ENCODE results near the gene PHF21A. TPM values are rescaled to one million over a fixed set of nuclear protein-coding genes. Genes with fewer than 3 reads are reported as not detected.

PHF21A gene
- total RNA-seq, 4 donors from 2014 or later, result 30.4 to 58.5 (median 49.4) TPM

DNA sequence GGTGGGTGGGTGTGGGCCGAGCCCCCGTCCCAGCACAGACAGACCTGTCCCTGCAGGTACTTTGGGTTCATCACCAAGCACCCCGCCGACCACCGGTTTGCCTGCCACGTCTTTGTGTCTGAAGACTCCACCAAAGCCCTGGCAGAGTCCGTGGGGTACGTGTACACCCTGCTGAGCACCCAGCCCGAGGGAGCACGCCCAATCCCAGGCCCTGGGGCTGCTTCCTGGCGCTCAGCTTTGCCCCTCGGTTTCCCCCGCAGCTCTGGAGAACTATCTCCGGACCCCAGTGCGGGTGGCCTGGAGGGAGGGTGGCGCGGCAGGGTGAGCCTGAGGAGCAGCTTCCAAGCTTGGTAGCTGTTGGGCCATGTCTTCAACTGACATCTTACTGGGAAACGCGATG lies 216.2 kb downstream of the PHF21A start:
- TF ChIP-seq POLR2A (IDR thresholded peaks at IDR 0.05) (no peak), EP300 (IDR thresholded peaks at IDR 0.05) (no peak)
- TF ChIP-seq, protein P1, sequence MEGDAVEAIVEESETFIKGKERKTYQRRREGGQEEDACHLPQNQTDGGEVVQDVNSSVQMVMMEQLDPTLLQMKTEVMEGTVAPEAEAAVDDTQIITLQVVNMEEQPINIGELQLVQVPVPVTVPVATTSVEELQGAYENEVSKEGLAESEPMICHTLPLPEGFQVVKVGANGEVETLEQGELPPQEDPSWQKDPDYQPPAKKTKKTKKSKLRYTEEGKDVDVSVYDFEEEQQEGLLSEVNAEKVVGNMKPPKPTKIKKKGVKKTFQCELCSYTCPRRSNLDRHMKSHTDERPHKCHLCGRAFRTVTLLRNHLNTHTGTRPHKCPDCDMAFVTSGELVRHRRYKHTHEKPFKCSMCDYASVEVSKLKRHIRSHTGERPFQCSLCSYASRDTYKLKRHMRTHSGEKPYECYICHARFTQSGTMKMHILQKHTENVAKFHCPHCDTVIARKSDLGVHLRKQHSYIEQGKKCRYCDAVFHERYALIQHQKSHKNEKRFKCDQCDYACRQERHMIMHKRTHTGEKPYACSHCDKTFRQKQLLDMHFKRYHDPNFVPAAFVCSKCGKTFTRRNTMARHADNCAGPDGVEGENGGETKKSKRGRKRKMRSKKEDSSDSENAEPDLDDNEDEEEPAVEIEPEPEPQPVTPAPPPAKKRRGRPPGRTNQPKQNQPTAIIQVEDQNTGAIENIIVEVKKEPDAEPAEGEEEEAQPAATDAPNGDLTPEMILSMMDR (IDR thresholded peaks at IDR 0.05), result no peak
- Histone ChIP-seq H3K27ac (peak overlapping the region in 1 of 4 donors; percentile 27), H3K27me3 (no peaks in the 10 kb centered on the region), H3K9me3 (no peaks in the 10 kb centered on the region), H3K4me1 (peaks cover 0 to 33% (median 9%) of the 10 kb centered on the region in 4 donors), H3K4me3 (no peak overlapping the region), H3K36me3 (peaks cover 0 to 54% (median 4%) of the 10 kb centered on the region in 3 donors)
- WGBS, 2 donors, result 91 to 95% methylated on average over 17 to 19 of the region's 19 CpGs
- no peak for DNase-seq (ENCODE audit: low spot score in 2 of 2)

GRCh38 chr11:45904309-45904915 lies 216.8 kb downstream of the PHF21A start:
- H3K9me3 ChIP-seq, result no peaks in the 10 kb centered on the region
- H3K4me3 ChIP-seq, result no peak overlapping the region
- H3K27me3 ChIP-seq, result no peaks in the 10 kb centered on the region
- TF ChIP-seq POLR2A (IDR thresholded peaks at IDR 0.05) (no peak), EP300 (IDR thresholded peaks at IDR 0.05) (no peak)
- TF ChIP-seq, protein P1 (IDR thresholded peaks at IDR 0.05), result no peak
- WGBS, 2 donors, result 81 to 91% methylated on average over 13 to 15 of the region's 15 CpGs
- no peak for DNase-seq (ENCODE audit: low spot score in 2 of 2)
- peaks cover 0 to 47% (median 4%) of the 10 kb centered on the region in 3 donors for H3K36me3 ChIP-seq
- peaks cover 0 to 36% (median 11%) of the 10 kb centered on the region in 4 donors for H3K4me1 ChIP-seq
- peak overlapping the region in 2 of 4 donors; percentile 82 to 90 for H3K27ac ChIP-seq

DNA sequence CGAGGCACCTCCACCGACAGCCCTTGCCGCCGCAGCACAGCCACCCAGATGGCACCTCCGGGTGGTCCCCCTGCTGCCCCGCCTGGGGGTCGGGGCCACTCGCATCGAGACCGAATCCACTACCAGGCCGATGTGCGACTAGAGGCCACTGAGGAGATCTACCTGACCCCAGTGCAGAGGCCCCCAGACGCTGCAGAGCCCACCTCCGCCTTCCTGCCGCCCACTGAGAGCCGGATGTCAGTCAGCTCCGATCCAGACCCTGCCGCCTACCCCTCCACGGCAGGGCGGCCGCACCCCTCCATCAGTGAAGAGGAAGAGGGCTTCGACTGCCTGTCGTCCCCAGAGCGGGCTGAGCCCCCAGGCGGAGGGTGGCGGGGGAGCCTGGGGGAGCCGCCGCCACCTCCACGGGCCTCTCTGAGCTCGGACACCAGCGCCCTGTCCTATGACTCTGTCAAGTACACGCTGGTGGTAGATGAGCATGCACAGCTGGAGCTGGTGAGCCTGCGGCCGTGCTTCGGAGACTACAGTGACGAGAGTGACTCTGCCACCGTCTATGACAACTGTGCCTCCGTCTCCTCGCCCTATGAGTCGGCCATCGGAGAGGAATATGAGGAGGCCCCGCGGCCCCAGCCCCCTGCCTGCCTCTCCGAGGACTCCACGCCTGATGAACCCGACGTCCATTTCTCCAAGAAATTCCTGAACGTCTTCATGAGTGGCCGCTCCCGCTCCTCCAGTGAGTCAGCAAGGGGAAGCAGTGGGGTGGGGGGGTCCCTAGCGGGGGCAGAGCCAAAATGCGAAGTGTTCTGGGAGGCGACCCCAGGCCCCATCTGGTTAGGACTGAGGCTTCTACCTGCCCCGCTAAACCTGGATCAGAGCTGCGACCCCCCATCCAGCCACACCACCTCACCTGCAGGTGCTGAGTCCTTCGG lies 218.5 kb downstream of the PHF21A start:
- WGBS, 2 donors, result 88 to 90% methylated on average over 43 to 44 of the region's 56 CpGs
- peaks cover 0 to 48% (median 17%) of the 10 kb centered on the region in 4 donors for H3K4me1 ChIP-seq
- TF ChIP-seq POLR2A (IDR thresholded peaks at IDR 0.05) (no peak), EP300 (IDR thresholded peaks at IDR 0.05) (no peak)
- TF ChIP-seq, protein P1 (IDR thresholded peaks at IDR 0.05), result no peak
- H3K27ac ChIP-seq, result peak overlapping the region; percentile 12 to 90 (median 56)
- no peaks in the 10 kb centered on the region for H3K27me3 ChIP-seq
- peaks cover 0 to 41% (median 0%) of the 10 kb centered on the region in 3 donors for H3K36me3 ChIP-seq
- no peak for DNase-seq (ENCODE audit: low spot score in 2 of 2)
- H3K4me3 ChIP-seq, result no peak overlapping the region
- no peaks in the 10 kb centered on the region for H3K9me3 ChIP-seq

DNA sequence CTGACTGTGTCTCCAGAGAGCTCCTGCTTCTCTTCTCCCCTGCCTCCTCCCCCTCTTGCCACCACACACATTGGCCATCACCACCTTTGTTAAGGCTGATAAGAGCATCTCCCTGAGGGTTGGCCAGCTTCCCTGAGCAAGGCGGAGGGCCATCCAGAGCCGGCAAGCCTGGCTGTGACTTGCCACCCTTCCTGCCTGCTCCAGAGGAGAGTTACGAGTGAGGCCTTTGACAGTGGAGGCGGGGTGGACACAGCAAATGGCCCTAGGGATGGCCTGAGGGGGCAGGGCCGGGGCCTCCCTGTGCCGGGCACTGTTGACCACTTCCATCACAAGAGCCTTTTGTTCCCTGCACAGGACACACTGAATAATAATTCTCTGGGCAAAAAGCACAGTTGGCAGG lies 219.6 kb downstream of the PHF21A start:
- no peaks in the 10 kb centered on the region for H3K9me3 ChIP-seq
- whole genome bisulfite sequencing, 2 donors, result 54 to 88% methylated on average over 6 of the region's 6 CpGs
- TF ChIP-seq, protein P1 (IDR thresholded peaks at IDR 0.05), result no peak
- TF ChIP-seq EP300 (IDR thresholded peaks at IDR 0.05), result peak in 1 of 2 donors; percentile 59
- TF ChIP-seq POLR2A (IDR thresholded peaks at IDR 0.05), result peak in 1 of 2 donors; percentile 17

More for the DNA sequence above, 219.6 kb downstream of the PHF21A start:
- Histone ChIP-seq H3K4me3 (peak overlapping the region in 3 of 4 donors; percentile 7 to 67 (median 63)), H3K36me3 (peaks cover 0 to 41% (median 0%) of the 10 kb centered on the region in 3 donors), H3K4me1 (peaks cover 0 to 44% (median 17%) of the 10 kb centered on the region in 4 donors), H3K27me3 (no peaks in the 10 kb centered on the region), H3K27ac (peak overlapping the region; percentile 32 to 90 (median 74))
- DNase-seq (ENCODE audit: low spot score in 2 of 2), result no peak
